Prostate gland (tissue), 1 donor: ENCODE results near the gene SDR39U1.

Experiments
- POLR2A ChIP-seq: fragments of 450-650 bp; IDR thresholded peaks from one replicate; pipeline ENCODE4 v1.6.1; 2016; ENCODE audit warnings: antibody characterized with exemption, mild to moderate bottlenecking
- POLR2AphosphoS5 ChIP-seq: sonication (generic); formaldehyde crosslinking; IDR thresholded peaks from one replicate; pipeline ENCODE4 v1.6.1; 2017; ENCODE audit warnings: antibody characterized with exemption

DNA sequence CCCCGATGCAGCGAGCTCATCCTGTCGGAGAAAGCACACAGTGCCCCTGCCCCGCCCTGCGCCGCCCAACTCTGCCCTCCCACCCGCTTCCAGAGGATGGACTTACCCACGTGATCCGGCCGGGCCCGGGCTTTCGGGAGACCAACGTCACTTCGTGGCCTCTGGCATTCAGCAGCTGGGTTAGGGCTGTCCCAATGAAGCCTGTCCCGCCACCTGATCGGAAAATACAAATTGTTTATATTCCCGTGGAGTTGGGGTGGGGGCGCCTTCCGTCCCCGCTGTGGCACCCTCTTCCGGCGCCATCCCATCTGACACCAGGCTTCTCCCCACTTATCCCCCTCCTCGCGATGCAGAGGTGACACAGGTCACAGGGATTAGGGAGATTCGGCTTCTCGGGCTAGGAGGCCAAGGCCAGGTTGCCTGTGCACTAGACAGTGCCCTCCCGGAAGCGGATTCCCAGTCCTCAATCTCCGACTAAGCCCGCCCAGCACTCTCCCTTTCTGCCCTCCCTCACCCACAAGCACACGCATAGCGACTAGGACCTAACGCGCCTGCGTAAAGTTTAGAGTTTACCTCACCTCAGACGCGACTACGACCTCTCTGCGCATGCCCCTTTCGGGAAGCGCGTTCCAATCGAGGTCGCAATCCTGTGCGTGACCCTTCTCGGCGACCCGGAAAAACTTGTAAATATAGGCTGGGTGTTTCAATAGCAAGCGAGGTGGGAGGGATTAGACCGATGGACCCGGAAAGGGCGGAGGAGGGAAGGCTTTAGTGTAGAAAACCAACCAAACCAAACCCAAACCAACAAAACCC lies at the start of gene SDR39U1:
- TF ChIP-seq POLR2AphosphoS5: peak; percentile 99
- peak; percentile 89 for TF ChIP-seq POLR2A
